Measurements from ENCODE around the gene PHYH.
A peak's percentile ranks its signal among the peaks of the same experiment; 100 is the strongest.
"Not testable (repeated sequence)": the region's sequence is repeated elsewhere in the genome, so short reads cannot be mapped to it uniquely, and the experiment has no call there.

PHYH gene

DNA sequence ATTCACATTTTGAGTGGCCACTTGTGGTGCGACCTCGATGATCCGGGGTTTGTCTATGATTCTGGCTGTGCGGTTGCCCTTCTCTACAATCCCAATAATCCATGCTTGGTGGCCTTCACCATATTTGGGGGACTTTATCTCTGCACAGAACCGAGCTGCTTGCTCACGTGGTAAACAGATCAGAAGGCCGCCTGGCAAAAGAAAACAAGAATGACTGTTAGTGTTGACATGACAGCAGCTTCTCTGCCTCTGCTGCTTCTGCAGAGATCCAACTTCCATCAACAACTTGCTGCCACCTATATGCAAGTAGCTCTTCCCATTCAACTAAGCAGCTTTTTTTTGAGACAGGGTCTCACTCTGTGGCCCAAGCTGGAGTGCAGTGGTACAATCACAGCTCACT is 19.3 kb upstream of the PHYH start:
- no peak for DNase-seq

DNA sequence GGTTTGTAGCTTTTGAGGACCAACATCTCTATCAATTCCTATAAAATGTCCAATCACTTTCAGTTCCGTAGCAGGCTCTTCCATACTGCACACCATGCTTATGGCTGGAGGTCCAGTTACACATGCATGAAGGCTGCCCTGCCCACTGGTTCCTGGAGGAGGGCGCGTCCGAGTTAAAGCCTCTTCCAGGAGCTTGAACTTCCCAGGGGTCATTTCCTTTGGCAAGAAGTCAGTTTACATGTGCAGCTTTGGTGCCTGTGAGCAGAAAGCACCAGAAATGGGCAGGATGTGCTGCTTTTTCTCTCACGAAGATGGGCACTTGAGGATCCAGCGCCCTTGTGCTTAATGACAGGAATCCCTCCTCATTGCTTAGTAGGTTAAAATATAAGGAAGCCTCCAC is 17.6 kb upstream of the PHYH start:
- DNase-seq: no peak

DNA sequence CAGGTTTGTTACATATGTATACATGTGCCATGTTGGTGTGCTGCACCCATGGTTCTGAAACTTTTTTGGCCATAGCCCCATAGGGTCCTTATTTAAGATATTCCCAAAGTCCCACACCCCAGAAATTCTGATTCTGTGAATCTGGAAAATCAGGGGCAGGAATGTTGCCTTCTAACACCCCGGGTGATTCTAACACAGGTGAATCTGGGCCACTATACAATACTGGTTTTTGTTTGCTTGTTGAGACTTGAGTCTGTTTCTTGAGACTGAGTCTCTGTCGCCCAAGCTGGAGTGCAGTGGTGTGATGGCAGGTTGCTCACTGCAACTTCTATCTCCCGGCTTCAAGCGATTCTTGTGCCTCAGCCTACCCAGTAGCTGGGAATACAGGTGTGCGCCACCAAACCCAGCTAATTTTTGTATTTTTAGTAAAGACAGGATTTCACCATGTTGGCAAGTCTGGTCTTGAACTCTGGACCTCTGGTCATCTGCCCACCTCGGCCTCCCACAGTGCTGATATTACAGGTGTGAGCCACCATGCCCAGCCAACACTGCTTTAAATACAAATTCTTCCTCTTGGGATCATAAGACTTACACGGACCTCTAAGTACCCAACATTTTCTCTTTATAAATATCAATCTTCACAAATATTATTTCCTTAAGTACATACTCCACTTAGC is 16.9 kb upstream of the PHYH start:
- no peak for DNase-seq

DNA sequence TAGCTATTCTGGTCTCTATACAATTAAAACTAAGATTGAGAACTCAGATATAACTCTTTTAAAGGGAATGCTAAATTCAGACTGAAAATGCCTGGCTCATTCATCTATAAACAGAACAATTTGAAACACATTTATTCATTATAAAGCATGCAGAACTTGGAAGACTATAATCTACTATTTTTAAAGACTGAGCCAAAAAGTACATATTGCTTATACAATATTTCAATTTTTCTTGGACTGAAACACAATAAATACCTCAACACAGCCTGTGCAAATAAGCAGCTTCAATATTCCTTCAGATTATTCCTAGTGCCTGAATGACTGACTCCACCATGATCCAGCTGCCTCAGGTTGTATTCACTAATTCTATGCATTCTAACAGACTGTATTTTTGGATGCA is 15.5 kb upstream of the PHYH start:
- DNase-seq: no peak

GRCh38 chr10:13311177-13311575 is 11.3 kb upstream of the PHYH start:
- no peak for DNase-seq

GRCh38 chr10:13310518-13311176 is 10.8 kb upstream of the PHYH start:
- DNase-seq: no peak

DNA sequence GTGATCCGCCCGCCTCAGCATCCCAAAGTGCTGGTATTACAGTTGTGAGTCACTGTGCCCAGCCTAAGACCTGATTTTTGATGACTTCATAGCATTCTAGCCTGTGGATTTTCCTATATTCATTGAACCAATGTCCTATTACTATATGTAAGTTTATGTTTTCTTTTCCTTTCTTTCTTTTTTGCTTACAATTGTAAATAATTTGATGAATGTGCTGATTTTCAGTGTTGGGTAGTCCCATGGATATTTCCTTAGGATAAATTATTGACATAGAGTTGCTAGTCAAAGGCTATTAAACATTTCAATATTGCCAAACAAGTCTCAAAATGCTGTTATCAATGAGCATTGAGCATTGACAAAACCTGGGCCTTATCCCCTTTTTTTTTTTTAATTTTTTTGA is 9.9 kb upstream of the PHYH start:
- no peak for DNase-seq

DNA sequence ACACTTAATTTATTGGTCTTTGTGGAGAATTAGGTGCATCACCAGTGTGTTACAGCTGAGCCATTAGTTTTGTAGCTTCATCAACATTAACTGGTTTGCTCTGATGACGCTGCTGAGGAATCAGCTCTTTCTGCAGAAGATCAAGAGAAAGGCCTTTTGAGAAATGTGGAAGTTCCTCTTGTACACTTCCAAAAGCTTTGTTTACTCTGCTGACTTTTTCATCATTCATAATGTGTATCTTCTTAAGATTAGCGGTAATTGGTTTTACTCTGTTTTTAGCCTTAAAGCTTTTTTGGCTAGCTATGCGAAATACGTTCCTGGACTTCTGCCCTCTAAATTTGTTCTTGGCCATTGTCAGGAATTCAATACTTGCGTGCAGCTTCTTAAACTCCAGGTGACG is 8.2 kb upstream of the PHYH start:
- no peak for DNase-seq

DNA sequence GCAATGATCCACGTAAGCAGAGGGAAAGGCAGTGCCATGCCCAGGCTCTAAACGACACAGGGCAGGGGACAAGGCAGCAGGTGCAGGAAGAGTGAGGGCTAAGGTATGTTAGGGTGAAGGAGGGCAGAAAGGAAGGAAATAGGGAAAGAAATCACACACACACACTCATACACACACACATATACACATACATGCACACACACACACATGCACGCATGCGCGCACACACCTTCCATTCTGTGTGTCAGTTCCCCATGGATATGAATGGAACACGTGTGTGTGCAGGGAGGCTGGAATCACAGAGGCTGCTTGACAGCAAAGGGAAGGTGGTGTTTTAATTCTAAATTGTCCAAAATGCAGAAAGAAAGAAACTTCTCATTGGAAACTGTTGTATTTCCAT is 6.2 kb upstream of the PHYH start:
- DNase-seq: no peak

DNA sequence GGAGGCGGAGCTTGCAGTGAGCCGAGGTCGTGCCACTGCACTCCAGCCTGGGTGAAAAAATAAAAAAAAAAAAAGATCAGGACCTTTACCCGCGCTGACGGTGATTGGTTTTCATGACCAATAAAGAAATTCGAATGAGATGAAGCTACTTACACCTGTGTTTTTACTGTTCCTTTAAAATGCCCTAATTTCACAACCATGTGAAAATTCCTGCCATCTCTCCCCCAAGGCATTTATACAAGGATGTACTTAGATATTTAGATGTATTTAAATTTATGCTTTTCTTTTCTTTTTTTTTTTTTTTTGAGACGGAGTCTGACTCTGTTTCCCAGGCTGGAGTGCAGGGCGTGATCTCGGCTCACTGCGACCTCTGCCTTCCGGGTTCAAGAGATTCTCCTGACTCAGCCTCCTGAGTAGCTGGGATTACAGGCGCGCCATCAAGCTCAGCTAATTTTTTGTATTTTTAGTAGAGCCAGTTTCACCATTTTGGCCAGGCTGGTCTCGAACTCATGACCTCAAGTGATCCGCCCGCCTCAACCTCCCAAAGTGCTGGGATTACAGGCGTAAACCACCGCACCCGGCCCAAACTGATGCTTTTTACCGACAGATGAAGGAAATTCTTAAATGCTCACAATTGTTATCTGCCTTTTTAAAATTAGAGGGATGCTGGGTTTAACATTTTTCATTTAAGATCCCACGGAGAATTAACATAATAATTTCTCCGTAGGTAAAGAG is 3.1 kb upstream of the PHYH start:
- DNase-seq: no peak

GRCh38 chr10:13298748-13299436 is 972 bp downstream of the PHYH start:
- no peak for DNase-seq

DNA sequence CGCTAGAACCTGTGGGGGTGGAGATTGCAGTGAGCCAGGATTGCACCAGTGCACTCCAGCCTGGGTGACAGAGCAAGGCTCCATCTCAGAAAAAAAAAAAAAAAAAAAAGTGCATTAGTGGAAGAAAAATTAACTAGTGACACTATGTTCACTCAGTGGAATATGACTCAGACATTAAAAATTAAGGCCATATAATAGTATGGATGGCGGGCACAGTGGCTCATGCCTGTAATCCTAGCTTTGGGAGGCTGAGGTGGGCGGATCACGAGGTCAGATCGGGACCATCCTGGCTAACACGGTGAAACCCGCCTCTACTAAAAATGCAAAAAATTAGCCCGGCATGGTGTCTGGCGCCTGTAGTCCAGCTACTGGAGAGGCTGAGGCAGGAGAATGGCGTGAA is 3.4 kb downstream of the PHYH start:
- DNase-seq: no peak

DNA sequence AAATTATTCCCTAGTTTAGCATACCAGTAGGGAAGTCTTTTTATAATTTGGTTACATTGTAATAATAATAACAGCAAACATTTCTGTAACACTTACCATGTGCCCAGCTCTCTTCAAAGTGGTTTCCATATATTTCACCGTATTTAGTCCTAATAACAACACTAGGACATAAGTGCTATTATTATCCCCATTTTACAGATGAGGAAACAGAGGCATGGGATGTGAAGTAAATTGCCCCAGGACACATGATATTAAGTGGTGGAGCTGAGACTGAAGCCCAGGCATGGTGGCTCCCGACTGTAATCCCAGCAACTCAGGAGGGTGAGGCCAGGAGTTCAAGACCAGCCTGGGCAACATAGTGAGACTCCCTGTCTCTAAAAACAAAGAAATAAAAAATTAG is 5.1 kb downstream of the PHYH start:
- no peak for DNase-seq

DNA sequence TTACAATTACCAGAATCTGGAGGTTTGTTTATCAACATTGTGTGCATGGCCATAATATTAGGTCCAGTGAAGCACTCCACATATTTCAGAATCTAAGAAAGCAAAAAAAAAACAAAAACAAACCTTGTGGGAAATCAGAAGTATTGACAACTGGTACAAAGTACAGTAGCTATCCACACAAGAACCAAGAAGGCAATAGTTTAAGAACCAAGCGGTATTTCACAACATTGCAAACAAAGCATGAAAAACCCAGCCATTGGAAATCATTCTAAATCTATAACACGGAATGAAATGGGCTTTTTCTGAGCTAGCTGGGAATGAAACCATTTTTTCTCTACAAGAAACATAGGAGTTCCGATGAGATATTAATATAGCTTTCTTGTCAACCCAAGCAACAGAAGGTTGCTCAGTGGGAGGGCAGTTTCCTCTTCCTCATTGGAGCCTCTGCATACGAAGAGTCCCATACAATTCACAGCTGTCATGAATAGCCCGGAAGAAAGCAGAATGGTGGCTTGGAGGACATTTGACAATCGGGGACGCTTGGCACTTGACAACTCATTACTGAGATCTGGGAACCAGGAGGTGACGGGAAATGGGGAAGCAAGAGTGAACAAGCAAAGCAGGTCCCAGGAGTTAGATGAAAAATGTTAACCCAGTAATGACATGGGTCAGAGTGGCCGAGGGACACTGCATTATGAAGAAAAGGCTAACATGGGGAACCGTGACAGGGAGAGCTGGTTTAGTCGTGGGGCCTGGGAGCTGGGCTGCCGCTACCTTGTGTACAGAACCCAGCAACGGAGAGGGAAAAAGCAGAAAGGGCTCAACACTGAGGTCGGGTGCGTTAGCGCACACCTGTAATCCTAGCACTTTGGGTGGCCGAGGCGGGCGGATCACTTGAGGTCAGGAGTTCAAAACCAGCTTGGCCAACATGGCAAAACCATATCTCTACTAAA is 7.8 kb downstream of the PHYH start:
- DNase-seq: no peak

DNA sequence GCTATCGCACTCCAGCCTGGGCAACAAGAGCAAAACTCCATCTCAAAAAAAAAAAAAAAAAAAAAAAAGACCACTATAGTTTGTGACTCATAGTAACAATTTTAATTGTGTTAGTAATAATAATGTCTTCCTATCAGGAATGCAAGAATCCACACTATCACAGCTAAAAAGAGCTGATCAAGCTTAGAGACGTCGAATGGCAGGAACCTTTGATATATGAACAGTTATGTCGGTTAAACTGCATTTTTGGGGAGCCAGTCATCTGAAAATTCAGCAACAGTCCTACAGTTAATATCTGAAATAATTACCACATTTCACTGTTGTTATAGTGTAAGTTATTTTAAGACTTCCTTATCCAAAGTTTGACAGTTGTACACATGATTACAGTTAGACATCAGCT is 8.8 kb downstream of the PHYH start:
- DNase-seq: no peak

GRCh38 chr10:13284050-13284449 is 15.8 kb downstream of the PHYH start:
- DNase-seq: no peak

DNA sequence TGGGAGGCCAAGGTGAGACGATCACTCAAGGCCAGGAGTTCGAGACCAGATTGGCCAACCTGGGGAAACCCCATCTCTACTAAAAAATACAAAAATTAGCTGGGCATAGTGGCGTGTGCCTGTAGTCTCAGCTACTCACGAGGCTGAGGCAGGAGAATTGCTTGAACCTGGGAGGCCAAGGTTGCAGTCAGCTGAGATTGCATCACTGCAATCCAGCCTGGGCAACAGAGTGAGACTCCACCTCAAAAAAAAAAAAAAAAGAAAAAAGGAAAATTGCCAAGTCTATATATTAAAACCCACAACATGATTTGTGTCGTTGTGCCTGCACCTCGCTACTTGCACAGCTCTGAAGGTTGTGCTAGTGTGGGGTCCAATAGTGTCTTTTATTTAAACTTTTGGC is 17.5 kb downstream of the PHYH start:
- not testable (repeated sequence) for DNase-seq

DNA sequence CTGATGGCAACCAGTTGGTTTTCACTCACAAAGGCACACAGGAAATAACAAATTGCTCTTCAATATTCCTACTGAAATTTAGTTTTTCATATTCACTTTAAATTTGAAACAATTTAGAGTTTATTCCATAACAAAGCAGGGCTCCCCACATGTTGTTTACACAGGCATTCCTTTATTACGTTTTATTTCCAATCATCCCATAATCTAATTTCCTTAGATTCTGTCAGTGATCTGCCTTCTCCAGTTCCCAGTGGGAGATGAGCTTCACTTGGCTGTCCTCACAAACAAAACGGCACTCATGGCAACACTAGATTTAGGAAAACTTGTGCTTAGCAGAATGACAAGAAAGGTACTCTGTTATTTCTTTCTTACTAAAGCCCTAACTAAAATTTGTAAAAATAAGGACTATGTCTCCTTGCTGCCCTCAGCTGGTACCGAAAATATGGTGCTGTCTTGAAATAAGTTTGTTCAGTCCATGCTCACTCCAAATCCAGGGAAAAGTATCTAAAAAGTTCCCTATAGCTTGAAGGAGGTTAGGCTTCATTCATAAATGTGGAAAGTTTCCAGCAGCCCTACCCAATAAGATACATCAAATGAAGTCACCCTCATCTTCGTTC is 23.0 kb downstream of the PHYH start:
- DNase-seq: no peak

DNA sequence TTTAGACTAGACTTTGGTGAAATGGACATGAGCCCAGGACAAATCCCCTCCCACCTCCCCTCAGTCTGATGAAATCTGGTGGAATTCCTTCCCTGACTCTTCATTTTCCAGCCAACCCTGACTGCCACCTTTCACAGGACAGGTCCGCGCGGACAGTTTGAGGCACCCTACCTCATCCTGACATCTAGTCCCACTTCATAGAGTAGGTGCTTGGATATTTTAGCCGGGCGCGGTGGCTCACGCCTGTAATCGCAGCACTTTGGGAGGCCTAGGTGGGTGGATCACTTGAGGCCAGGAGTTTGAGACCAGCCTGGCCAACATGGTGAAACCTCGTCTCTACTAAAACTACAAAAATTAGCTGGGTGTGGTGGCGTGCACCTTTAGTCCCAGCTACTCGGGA is 23.7 kb downstream of the PHYH start:
- DNase-seq: not testable (repeated sequence)

GRCh38 chr10:13272164-13272571 is 27.7 kb downstream of the PHYH start:
- peak; percentile 85 for DNase-seq

DNA sequence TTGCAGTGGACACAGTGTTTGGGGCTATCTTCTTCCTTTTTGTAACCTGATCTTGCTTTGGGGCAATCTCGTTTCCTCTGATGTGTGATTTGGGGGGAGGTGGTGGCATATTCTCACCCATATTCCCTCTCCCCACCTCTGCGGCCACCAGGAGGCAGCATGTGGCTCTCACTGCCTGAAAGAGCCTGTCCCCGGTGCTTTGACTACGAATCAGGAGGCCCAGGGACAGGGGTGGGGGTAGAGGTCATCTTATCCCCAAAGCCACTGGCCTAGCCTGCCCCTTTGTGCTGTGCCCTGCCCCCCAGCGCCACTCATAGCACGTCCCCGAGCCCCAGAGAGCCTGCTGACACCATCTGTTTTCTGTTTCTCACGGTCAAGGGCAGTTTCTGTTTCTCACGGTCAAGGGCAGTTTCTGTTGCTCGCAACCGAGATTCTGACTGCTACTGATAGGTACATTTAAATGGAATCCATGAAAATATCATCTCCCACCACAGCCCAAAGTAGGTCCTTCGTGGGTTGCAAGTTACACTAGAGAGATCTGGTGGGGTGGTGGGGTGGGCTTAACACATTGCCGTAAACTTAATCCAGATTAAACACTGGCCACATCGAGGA is 28.2 kb downstream of the PHYH start:
- peak; percentile 36 for DNase-seq
